HepG2 (cell line): ENCODE measurements around the gene SLCO2B1. TPM values are rescaled to one million over a fixed set of nuclear protein-coding genes. Genes with fewer than 3 reads are reported as not detected.
A peak's percentile ranks its signal among the peaks of the same experiment; 100 is the strongest.

Experiments
- CEBPG ChIP-seq: IDR thresholded peaks from 2 replicates; pipeline ENCODE4 v1.6.1; 2016
- GTF3A ChIP-seq: sonication (generic); formaldehyde crosslinking; conservative IDR thresholded peaks from 2 replicates; pipeline ENCODE4 v1.4.0; 2020; ENCODE audit warnings: mild to moderate bottlenecking, missing genetic modification reagents
- NR2F1 ChIP-seq, 2 experiments: fragments of 450-650 bp in 1 of 2; formaldehyde crosslinking in 1 of 2; IDR thresholded peaks; 2 replicates each; pipeline versions ENCODE4 v1.5.0 to v1.6.1; 2016 to 2020; ENCODE audit warnings: mild to moderate bottlenecking in 1 of 2, missing compliant biosample characterization in 1 of 2, missing genetic modification reagents in 1 of 2, moderate library complexity in 1 of 2
- THAP11 ChIP-seq: IDR thresholded peaks from 2 replicates; pipeline ENCODE4 v1.6.1; 2016; ENCODE audit warnings: missing biosample characterization, missing genetic modification reagents
- WIZ ChIP-seq: sonication (generic); formaldehyde crosslinking; IDR thresholded peaks from 2 replicates; pipeline ENCODE4 v1.5.1; 2020; ENCODE audit warnings: mild to moderate bottlenecking, missing genetic modification reagents
- ZBTB21 ChIP-seq: sonication (generic); formaldehyde crosslinking; IDR thresholded peaks from 2 replicates; pipeline ENCODE4 v1.4.0; 2020; ENCODE audit warnings: missing genetic modification reagents
- ZNF780A ChIP-seq: sonication (generic); formaldehyde crosslinking; IDR thresholded peaks from 2 replicates; pipeline ENCODE4 v1.8.0; 2022; ENCODE audit warnings: mild to moderate bottlenecking, missing genetic modification reagents, moderate library complexity
- polyA plus RNA-seq, 8 experiments: library from polyadenylated mRNA; depleted of rRNA in 3 of 8; stranded (reverse) in 7 of 8; unstranded in 1 of 8; fragments of >200 nt; fragmentation: Illumina TruSeq in 4 of 8; extraction: Trizol in 4 of 8; gene quantifications; 2 replicates each; pipeline versions ENCODE4 v1.2.1 to v1.2.3, GENCODE V29; 2011 to 2016; ENCODE audit warnings: low read depth in 4 of 8, missing spikeins in 1 of 8, mixed read lengths in 1 of 8; ENCODE audit not compliant: insufficient read depth in 1 of 8
- total RNA-seq, 5 experiments: library from RNA; depleted of rRNA; stranded (reverse); fragments of >200 nt; fragmentation: Illumina TruSeq; extraction: Trizol; gene quantifications; 2 replicates each; pipeline ENCODE4 v1.2.3, GENCODE V29; 2016; ENCODE audit warnings: low read depth in 1 of 5
- TF ChIP-seq, protein P1 (sequence below): sonication (generic); formaldehyde crosslinking; IDR thresholded peaks from 2 replicates; pipeline ENCODE4 v1.4.0; 2020; ENCODE audit warnings: low read depth, missing genetic modification reagents
- TF ChIP-seq, protein P2 (sequence below), 2 experiments: sonication (generic) in 1 of 2; formaldehyde crosslinking in 1 of 2; IDR thresholded peaks; 2 replicates each; pipeline versions ENCODE4 v1.6.1 to v1.9.0; 2014 to 2022; ENCODE audit warnings: antibody characterized with exemption in 1 of 2, borderline replicate concordance in 1 of 2, inconsistent platforms in 1 of 2, low read depth in 1 of 2, missing genetic modification reagents in 1 of 2
- TF ChIP-seq, protein P3 (sequence below): sonication (generic); formaldehyde crosslinking; IDR thresholded peaks from 2 replicates; pipeline ENCODE4 v1.5.1; 2020; ENCODE audit warnings: mild to moderate bottlenecking, moderate library complexity, missing genetic modification reagents
- TF ChIP-seq, protein P4 (sequence below): sonication (generic); formaldehyde crosslinking; IDR thresholded peaks from 2 replicates; pipeline ENCODE4 v1.8.1; 2023; ENCODE audit warnings: mild to moderate bottlenecking, missing genetic modification reagents
- TF ChIP-seq, protein P5 (sequence below): sonication (generic); formaldehyde crosslinking; IDR thresholded peaks from 2 replicates; pipeline ENCODE4 v1.4.0; 2020; ENCODE audit warnings: missing genetic modification reagents

SLCO2B1 gene
- total and polyA plus RNA-seq, 2 of the 13 experiments (the other 11 are each of a cell fraction or from before 2014, with no cell fraction given): 15.3 to 19.8 TPM

DNA sequence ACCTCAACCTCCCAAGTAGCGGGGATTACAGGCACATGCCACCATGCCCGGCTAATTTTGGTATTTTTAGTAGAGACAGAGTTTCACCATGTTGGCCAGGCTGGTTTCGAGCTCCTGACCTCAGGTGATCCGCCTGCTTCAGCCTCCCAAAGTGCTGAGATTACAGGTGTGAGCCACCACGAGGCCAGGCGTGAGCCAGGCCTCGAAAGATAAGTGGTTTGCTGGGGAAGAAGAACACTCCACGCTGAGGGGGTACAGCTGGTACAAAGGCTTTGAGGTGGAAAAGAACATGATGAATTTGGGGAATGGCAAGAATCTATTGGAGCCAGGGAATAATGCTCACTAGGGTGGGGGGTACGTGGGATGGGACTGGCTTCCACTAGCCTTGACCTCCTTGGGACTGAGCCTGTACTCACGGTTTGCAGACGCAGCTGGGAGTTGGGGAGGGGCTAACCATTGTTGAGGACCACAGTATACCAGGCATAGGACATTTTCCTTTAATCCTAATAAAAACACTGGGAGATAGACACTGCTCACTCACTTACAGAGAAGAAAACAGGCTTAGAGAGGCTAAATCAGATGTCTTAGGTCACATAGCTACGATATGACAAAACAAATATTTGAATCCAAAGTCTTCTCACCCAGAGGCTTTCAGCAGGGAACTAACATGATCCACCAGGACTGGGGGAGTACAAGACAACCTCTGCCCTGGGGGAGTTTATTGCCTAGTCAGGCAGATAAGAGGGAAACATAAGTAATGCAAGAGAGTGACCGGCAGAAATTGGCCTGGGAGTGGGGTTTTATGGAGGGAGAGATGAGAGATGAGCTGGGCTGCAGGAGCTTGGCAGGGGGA lies 4.9 kb downstream of the SLCO2B1 start (continued):
- TF ChIP-seq, protein P1, sequence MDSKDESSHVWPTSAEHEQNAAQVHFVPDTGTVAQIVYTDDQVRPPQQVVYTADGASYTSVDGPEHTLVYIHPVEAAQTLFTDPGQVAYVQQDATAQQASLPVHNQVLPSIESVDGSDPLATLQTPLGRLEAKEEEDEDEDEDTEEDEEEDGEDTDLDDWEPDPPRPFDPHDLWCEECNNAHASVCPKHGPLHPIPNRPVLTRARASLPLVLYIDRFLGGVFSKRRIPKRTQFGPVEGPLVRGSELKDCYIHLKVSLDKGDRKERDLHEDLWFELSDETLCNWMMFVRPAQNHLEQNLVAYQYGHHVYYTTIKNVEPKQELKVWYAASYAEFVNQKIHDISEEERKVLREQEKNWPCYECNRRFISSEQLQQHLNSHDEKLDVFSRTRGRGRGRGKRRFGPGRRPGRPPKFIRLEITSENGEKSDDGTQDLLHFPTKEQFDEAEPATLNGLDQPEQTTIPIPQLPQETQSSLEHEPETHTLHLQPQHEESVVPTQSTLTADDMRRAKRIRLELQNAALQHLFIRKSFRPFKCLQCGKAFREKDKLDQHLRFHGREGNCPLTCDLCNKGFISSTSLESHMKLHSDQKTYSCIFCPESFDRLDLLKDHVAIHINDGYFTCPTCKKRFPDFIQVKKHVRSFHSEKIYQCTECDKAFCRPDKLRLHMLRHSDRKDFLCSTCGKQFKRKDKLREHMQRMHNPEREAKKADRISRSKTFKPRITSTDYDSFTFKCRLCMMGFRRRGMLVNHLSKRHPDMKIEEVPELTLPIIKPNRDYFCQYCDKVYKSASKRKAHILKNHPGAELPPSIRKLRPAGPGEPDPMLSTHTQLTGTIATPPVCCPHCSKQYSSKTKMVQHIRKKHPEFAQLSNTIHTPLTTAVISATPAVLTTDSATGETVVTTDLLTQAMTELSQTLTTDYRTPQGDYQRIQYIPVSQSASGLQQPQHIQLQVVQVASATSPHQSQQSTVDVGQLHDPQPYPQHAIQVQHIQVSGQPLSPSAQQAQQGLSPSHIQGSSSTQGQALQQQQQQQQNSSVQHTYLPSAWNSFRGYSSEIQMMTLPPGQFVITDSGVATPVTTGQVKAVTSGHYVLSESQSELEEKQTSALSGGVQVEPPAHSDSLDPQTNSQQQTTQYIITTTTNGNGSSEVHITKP: peak; percentile 93
- TF ChIP-seq WIZ: no peak
- TF ChIP-seq, protein P2, sequence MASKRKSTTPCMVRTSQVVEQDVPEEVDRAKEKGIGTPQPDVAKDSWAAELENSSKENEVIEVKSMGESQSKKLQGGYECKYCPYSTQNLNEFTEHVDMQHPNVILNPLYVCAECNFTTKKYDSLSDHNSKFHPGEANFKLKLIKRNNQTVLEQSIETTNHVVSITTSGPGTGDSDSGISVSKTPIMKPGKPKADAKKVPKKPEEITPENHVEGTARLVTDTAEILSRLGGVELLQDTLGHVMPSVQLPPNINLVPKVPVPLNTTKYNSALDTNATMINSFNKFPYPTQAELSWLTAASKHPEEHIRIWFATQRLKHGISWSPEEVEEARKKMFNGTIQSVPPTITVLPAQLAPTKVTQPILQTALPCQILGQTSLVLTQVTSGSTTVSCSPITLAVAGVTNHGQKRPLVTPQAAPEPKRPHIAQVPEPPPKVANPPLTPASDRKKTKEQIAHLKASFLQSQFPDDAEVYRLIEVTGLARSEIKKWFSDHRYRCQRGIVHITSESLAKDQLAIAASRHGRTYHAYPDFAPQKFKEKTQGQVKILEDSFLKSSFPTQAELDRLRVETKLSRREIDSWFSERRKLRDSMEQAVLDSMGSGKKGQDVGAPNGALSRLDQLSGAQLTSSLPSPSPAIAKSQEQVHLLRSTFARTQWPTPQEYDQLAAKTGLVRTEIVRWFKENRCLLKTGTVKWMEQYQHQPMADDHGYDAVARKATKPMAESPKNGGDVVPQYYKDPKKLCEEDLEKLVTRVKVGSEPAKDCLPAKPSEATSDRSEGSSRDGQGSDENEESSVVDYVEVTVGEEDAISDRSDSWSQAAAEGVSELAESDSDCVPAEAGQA (IDR thresholded peaks at IDR 0.05; ENCODE audit: low read depth): no peak
- TF ChIP-seq, protein P2 (CRISPR knock-in tag; IDR thresholded peaks at IDR 0.05; ENCODE audit: borderline replicate concordance): 0 out of 2 replicates have a peak, but pooled peaks have one; percentile 30
- no peak for TF ChIP-seq ZNF780A (CRISPR knock-in tag)
- TF ChIP-seq ZBTB21: peak; percentile 67
- no peak for TF ChIP-seq GTF3A
- TF ChIP-seq, protein P3, sequence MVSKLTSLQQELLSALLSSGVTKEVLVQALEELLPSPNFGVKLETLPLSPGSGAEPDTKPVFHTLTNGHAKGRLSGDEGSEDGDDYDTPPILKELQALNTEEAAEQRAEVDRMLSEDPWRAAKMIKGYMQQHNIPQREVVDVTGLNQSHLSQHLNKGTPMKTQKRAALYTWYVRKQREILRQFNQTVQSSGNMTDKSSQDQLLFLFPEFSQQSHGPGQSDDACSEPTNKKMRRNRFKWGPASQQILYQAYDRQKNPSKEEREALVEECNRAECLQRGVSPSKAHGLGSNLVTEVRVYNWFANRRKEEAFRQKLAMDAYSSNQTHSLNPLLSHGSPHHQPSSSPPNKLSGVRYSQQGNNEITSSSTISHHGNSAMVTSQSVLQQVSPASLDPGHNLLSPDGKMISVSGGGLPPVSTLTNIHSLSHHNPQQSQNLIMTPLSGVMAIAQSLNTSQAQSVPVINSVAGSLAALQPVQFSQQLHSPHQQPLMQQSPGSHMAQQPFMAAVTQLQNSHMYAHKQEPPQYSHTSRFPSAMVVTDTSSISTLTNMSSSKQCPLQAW (CRISPR knock-in tag): peak; percentile 72
- TF ChIP-seq THAP11 (CRISPR knock-in tag): peak; percentile 50; the same call in 1 of the 2 replicates
- TF ChIP-seq, protein P4, sequence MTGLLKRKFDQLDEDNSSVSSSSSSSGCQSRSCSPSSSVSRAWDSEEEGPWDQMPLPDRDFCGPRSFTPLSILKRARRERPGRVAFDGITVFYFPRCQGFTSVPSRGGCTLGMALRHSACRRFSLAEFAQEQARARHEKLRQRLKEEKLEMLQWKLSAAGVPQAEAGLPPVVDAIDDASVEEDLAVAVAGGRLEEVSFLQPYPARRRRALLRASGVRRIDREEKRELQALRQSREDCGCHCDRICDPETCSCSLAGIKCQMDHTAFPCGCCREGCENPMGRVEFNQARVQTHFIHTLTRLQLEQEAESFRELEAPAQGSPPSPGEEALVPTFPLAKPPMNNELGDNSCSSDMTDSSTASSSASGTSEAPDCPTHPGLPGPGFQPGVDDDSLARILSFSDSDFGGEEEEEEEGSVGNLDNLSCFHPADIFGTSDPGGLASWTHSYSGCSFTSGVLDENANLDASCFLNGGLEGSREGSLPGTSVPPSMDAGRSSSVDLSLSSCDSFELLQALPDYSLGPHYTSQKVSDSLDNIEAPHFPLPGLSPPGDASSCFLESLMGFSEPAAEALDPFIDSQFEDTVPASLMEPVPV: 0 out of 2 replicates have a peak, but pooled peaks have one; percentile 54
- TF ChIP-seq, protein P5, sequence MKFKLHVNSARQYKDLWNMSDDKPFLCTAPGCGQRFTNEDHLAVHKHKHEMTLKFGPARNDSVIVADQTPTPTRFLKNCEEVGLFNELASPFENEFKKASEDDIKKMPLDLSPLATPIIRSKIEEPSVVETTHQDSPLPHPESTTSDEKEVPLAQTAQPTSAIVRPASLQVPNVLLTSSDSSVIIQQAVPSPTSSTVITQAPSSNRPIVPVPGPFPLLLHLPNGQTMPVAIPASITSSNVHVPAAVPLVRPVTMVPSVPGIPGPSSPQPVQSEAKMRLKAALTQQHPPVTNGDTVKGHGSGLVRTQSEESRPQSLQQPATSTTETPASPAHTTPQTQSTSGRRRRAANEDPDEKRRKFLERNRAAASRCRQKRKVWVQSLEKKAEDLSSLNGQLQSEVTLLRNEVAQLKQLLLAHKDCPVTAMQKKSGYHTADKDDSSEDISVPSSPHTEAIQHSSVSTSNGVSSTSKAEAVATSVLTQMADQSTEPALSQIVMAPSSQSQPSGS: peak; percentile 82
- TF ChIP-seq CEBPG (CRISPR knock-in tag): peak; percentile 60
- peak; percentile 70 to 84; a peak in 3 of 4 replicates for TF ChIP-seq NR2F1 (CRISPR knock-in tag; IDR thresholded peaks at IDR 0.05)
